ENCODE results near the gene STPG3. TPM values are rescaled to one million over a fixed set of nuclear protein-coding genes. Genes with fewer than 3 reads are reported as not detected.

The STPG3 gene
- total and polyA plus RNA-seq, 2 of the 13 experiments (the other 11 are each of a cell fraction or from before 2014, with no cell fraction given), result not detected

DNA sequence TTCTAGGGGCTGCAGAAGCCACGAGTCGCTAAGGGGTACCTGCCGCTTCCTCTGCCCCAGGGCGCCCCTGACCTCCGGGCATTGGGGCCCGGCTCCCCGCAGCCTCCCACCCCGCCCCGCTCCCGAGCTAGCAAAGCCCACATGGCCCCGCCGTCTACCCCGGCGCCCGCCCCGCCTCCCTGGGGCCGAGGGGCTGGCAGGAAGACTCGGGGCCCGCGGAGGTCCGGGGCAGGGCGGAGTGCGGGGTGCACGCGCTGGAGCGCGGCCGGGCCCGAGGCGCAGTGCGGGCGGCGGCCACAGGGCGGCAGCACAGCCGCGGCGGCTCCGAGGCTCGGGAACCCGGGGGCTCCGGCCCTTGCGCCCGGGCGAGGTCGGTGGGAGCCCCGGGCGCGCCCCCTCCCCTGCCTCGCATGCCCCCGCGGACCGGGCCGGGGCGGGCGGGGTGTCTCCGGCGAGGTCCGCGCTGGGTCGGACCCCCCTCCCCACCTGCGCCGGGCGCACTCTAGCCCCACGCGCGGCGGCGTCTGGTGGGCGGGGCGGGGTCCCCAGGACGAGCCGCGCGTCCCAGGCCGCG lies 44.2 kb downstream of the STPG3 start (continued):
- TF ChIP-seq, protein P1, sequence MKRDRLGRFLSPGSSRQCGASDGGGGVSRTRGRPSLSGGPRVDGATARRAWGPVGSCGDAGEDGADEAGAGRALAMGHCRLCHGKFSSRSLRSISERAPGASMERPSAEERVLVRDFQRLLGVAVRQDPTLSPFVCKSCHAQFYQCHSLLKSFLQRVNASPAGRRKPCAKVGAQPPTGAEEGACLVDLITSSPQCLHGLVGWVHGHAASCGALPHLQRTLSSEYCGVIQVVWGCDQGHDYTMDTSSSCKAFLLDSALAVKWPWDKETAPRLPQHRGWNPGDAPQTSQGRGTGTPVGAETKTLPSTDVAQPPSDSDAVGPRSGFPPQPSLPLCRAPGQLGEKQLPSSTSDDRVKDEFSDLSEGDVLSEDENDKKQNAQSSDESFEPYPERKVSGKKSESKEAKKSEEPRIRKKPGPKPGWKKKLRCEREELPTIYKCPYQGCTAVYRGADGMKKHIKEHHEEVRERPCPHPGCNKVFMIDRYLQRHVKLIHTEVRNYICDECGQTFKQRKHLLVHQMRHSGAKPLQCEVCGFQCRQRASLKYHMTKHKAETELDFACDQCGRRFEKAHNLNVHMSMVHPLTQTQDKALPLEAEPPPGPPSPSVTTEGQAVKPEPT (CRISPR knock-in tag; IDR thresholded peaks at IDR 0.05; ENCODE audit: low read depth), result no peak
- TF ChIP-seq SNRNP70 (IDR thresholded peaks at IDR 0.05; ENCODE audit: low read depth, low read length) (no peak), PHF8 (CRISPR knock-in tag; IDR thresholded peaks at IDR 0.05) (no peak), SMC3 (IDR thresholded peaks at IDR 0.05; ENCODE audit: low read length) (no peak), HNRNPK (IDR thresholded peaks at IDR 0.05; ENCODE audit: low read depth, low read length, poor library complexity, severe bottlenecking) (no peak), MEF2D (CRISPR knock-in tag; IDR thresholded peaks at IDR 0.05) (no peak), EZH2 (conservative IDR thresholded peaks at IDR 0.05; ENCODE audit: low read depth, low read length) (no peak), ZNF574 (CRISPR knock-in tag; IDR thresholded peaks at IDR 0.05) (peak; percentile 30; the same call in 1 of the 2 replicates), ZNF207 (IDR thresholded peaks at IDR 0.05; ENCODE audit: borderline replicate concordance) (no peak), ZSCAN21 (CRISPR knock-in tag; IDR thresholded peaks at IDR 0.05; ENCODE audit: borderline replicate concordance) (no peak), ZNF232 (CRISPR knock-in tag; IDR thresholded peaks at IDR 0.05; ENCODE audit: borderline replicate concordance) (no peak), TCF7 (IDR thresholded peaks at IDR 0.05; ENCODE audit: low read depth) (no peak), ZNF644 (CRISPR knock-in tag; IDR thresholded peaks at IDR 0.05; ENCODE audit: low read depth) (no peak), ZNF512B (CRISPR knock-in tag; IDR thresholded peaks at IDR 0.05; ENCODE audit: borderline replicate concordance) (no peak), U2AF2 (IDR thresholded peaks at IDR 0.05; ENCODE audit: low read depth, low read length) (no peak), ZNF563 (CRISPR knock-in tag; IDR thresholded peaks at IDR 0.05) (0 out of 2 replicates have a peak, but pooled peaks have one; percentile 35), TEAD3 (CRISPR knock-in tag; optimal IDR thresholded peaks at IDR 0.05; ENCODE audit: borderline replicate concordance) (no peak), RXRA (CRISPR knock-in tag; IDR thresholded peaks at IDR 0.05) (no peak), ZNF101 (CRISPR knock-in tag; IDR thresholded peaks at IDR 0.05; ENCODE audit: borderline replicate concordance, low read depth) (0 out of 2 replicates have a peak, but pooled peaks have one; percentile 3), ZNF17 (CRISPR knock-in tag; IDR thresholded peaks at IDR 0.05) (no peak), ZNF441 (CRISPR knock-in tag; IDR thresholded peaks at IDR 0.05; ENCODE audit: borderline replicate concordance) (peak; percentile 97), GTF3A (CRISPR knock-in tag; conservative IDR thresholded peaks at IDR 0.05) (no peak), TBX3 (IDR thresholded peaks at IDR 0.05; ENCODE audit: borderline replicate concordance) (no peak)
- TF ChIP-seq, protein P2, sequence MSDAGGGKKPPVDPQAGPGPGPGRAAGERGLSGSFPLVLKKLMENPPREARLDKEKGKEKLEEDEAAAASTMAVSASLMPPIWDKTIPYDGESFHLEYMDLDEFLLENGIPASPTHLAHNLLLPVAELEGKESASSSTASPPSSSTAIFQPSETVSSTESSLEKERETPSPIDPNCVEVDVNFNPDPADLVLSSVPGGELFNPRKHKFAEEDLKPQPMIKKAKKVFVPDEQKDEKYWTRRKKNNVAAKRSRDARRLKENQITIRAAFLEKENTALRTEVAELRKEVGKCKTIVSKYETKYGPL (CRISPR knock-in tag; IDR thresholded peaks at IDR 0.05), result no peak

Data from HepG2 (cell line).